Lung (tissue), 12 donors: ENCODE measurements around the gene ST8SIA2. TPM values are rescaled to one million over a fixed set of nuclear protein-coding genes. Genes with fewer than 3 reads are reported as not detected.

Experiments used
- ATAC-seq: fragments of 200-7000 bp; cut with Tn5 transposase; one replicate; pipeline ENCODE4 v1.9.1; 2020; ENCODE audit warnings: moderate number of reproducible peaks; ENCODE audit not compliant: insufficient read depth, low FRiP score
- DNase-seq, 3 donors: peaks; one replicate each; pipeline ENCODE4 v3.0.0-alpha.2; 2013 to 2017
- H3K27ac ChIP-seq, 2 donors: one replicate each; pipeline ENCODE4 v1.5.1; 2013; ENCODE audit warnings: mild to moderate bottlenecking in 2 of 2, moderate library complexity in 2 of 2, control low read depth in 1 of 2, inconsistent platforms in 1 of 2, low read depth in 1 of 2, low read length in 1 of 2
- H3K27me3 ChIP-seq, 3 donors: one replicate each; pipeline ENCODE4 v1.5.1; 2013; ENCODE audit warnings: low read length in 2 of 3; ENCODE audit not compliant: control insufficient read depth in 3 of 3, insufficient read depth in 3 of 3
- H3K36me3 ChIP-seq, 4 donors: one replicate each; pipeline ENCODE4 v1.5.1; 2013; ENCODE audit warnings: low read length in 4 of 4, mild to moderate bottlenecking in 1 of 4, moderate library complexity in 1 of 4; ENCODE audit not compliant: control insufficient read depth in 4 of 4, insufficient read depth in 4 of 4
- H3K4me1 ChIP-seq, 5 donors: one replicate each; pipeline ENCODE4 v1.5.1; 2013; ENCODE audit warnings: low read length in 5 of 5, mild to moderate bottlenecking in 2 of 5, moderate library complexity in 1 of 5; ENCODE audit not compliant: control insufficient read depth in 5 of 5, insufficient read depth in 5 of 5
- H3K4me3 ChIP-seq: one replicate; pipeline ENCODE4 v1.5.1; 2013; ENCODE audit warnings: mild to moderate bottlenecking, control low read depth, moderate library complexity
- H3K9ac ChIP-seq, 2 donors: one replicate each; pipeline ENCODE4 v1.5.1; 2013; ENCODE audit warnings: low read length in 2 of 2, control low read depth in 1 of 2; ENCODE audit not compliant: insufficient read depth in 1 of 2
- H3K9me3 ChIP-seq, 4 donors: one replicate each; pipeline ENCODE4 v1.5.1; 2013; ENCODE audit warnings: low read length in 3 of 4, mild to moderate bottlenecking in 1 of 4, moderate library complexity in 1 of 4; ENCODE audit not compliant: control insufficient read depth in 4 of 4, insufficient read depth in 3 of 4
- WGBS, 2 donors: extraction: QIAGEN DNeasy Blood & Tissue Kit; methylation state at CpG; one replicate each; pipeline ENCODE4 v1.1.7; 2013; 5-methylcytosine and 5-hydroxymethylcytosine counted together
- polyA plus RNA-seq, 2 donors: library from polyadenylated mRNA; stranded (reverse); fragments of 200-250 nt; gene quantifications; one replicate each; pipeline ENCODE4 v1.2.1, GENCODE V29; 2013
- total RNA-seq, 2 donors: library from RNA; depleted of rRNA in 1 of 2; stranded (reverse); fragments of >200 nt in 1 of 2; gene quantifications; one replicate each; pipeline ENCODE4 v1.2.1, GENCODE V29; 2014 to 2021
- TF ChIP-seq, protein P1 (sequence below): IDR thresholded peaks from 2 replicates; pipeline ENCODE4 v1.5.1; 2012; ENCODE audit warnings: mild to moderate bottlenecking; ENCODE audit errors: control extremely low read depth, extremely low read depth
- donor health status: control.
- donor health status: control.
- donor health status: Bipolar disorder and iron deficiency.
- donor health status: healthy.
- donor health status: DM: yes; HTN: yes; CAD: no.

Gene ST8SIA2
- total and polyA plus RNA-seq, 4 donors: 1.4 TPM; not detected in 3

GRCh38 chr15:92410537-92410936 lies 16.9 kb downstream of the ST8SIA2 start:
- no peak for ATAC-seq

GRCh38 chr15:92411256-92411655 lies 17.6 kb downstream of the ST8SIA2 start:
- no peak overlapping the region for H3K27ac ChIP-seq
- H3K36me3 ChIP-seq: no peaks in the 10 kb centered on the region
- TF ChIP-seq, protein P1, sequence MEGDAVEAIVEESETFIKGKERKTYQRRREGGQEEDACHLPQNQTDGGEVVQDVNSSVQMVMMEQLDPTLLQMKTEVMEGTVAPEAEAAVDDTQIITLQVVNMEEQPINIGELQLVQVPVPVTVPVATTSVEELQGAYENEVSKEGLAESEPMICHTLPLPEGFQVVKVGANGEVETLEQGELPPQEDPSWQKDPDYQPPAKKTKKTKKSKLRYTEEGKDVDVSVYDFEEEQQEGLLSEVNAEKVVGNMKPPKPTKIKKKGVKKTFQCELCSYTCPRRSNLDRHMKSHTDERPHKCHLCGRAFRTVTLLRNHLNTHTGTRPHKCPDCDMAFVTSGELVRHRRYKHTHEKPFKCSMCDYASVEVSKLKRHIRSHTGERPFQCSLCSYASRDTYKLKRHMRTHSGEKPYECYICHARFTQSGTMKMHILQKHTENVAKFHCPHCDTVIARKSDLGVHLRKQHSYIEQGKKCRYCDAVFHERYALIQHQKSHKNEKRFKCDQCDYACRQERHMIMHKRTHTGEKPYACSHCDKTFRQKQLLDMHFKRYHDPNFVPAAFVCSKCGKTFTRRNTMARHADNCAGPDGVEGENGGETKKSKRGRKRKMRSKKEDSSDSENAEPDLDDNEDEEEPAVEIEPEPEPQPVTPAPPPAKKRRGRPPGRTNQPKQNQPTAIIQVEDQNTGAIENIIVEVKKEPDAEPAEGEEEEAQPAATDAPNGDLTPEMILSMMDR: no peak
- H3K4me1 ChIP-seq: peaks cover 0 to 4% (median 0%) of the 10 kb centered on the region in 5 donors
- DNase-seq (no peak), ATAC-seq (no peak)
- WGBS, 2 donors: 87 to 94% methylated on average over 5 of the region's 5 CpGs
- peaks cover 0 to 3% (median 0%) of the 10 kb centered on the region in 4 donors for H3K9me3 ChIP-seq
- no peaks in the 10 kb centered on the region for H3K27me3 ChIP-seq
- H3K9ac ChIP-seq: no peak overlapping the region
- no peak overlapping the region for H3K4me3 ChIP-seq

More at GRCh38 chr15:92410537-92410936, 16.9 kb downstream of the ST8SIA2 start:
- DNase-seq: no peak
- no peaks in the 10 kb centered on the region for H3K27me3 ChIP-seq
- no peak overlapping the region for H3K9ac ChIP-seq
- H3K4me1 ChIP-seq: peaks cover 0 to 4% (median 0%) of the 10 kb centered on the region in 5 donors
- H3K36me3 ChIP-seq: no peaks in the 10 kb centered on the region
- H3K27ac ChIP-seq: no peak overlapping the region
- TF ChIP-seq, protein P1: no peak
- H3K4me3 ChIP-seq: no peak overlapping the region
- WGBS, 2 donors: 88 to 94% methylated on average over 6 of the region's 6 CpGs
- H3K9me3 ChIP-seq: peaks cover 0 to 3% (median 0%) of the 10 kb centered on the region in 4 donors

DNA sequence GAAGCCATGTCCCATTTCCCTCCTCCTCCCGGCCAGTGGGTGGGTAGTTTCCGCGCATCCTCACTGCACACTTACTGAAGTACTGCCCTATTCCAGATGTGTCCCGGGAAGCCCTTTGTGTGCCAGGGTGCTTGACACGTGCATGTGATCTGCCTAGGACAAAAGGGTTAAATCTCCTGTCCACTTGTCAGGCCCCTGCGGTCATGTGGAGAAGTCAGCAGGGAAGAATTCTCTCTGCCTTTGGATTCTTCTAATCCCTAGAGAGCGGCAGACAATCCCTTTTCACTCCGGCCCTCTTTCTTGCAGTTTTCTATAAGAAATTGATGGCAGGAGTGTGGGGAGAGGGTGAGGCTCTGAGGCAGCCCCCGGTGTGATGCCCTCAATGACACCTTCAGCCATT lies 19.8 kb downstream of the ST8SIA2 start:
- TF ChIP-seq, protein P1: no peak
- WGBS, 2 donors: 67 to 82% methylated on average over 9 of the region's 9 CpGs
- H3K9ac ChIP-seq: no peak overlapping the region
- ATAC-seq (no peak), DNase-seq (no peak)
- no peaks in the 10 kb centered on the region for H3K27me3 ChIP-seq
- H3K36me3 ChIP-seq: no peaks in the 10 kb centered on the region
- H3K9me3 ChIP-seq: peaks cover 0 to 3% (median 0%) of the 10 kb centered on the region in 4 donors
- H3K4me1 ChIP-seq: peaks cover 0 to 4% (median 0%) of the 10 kb centered on the region in 5 donors
- H3K4me3 ChIP-seq: no peak overlapping the region
- H3K27ac ChIP-seq: no peak overlapping the region
